Fibroblast of lung (primary cell): ENCODE data around the gene GABBR2. TPM values are rescaled to one million over a fixed set of nuclear protein-coding genes. Genes with fewer than 3 reads are reported as not detected.

ENCODE experiments used
- DNase-seq, 2 donors: peaks; one replicate each; pipeline versions ENCODE4 v3.0.0 to v3.0.0-alpha.2; 2010; ENCODE audit warnings: low read depth in 2 of 2
- H2AFZ ChIP-seq: 2 replicates; pipeline ENCODE4 v1.5.1; 2012; ENCODE audit warnings: low read length, control low read depth, inconsistent platforms
- H3K27ac ChIP-seq: 2 replicates; pipeline ENCODE4 v1.5.1; 2011; ENCODE audit warnings: low read length, control low read depth; ENCODE audit not compliant: insufficient read depth
- H3K27me3 ChIP-seq: 2 replicates; pipeline ENCODE4 v1.5.1; 2011; ENCODE audit warnings: mild to moderate bottlenecking, low read length; ENCODE audit not compliant: control insufficient read depth, insufficient read depth
- H3K36me3 ChIP-seq: 2 replicates; pipeline ENCODE4 v1.5.1; 2011; ENCODE audit warnings: low read length; ENCODE audit not compliant: control insufficient read depth, insufficient read depth
- H3K4me1 ChIP-seq: 2 replicates; pipeline ENCODE4 v1.5.1; 2011; ENCODE audit warnings: low read length; ENCODE audit not compliant: control insufficient read depth, insufficient read depth; ENCODE audit errors: extremely low read depth
- H3K4me2 ChIP-seq: 2 replicates; pipeline ENCODE4 v1.5.1; 2011; ENCODE audit warnings: low read length, control low read depth; ENCODE audit not compliant: insufficient read depth; ENCODE audit errors: extremely low read depth
- H3K4me3 ChIP-seq, 4 experiments: fragments of 200-600 bp in 1 of 4; sonication (generic) in 1 of 4; replicated peaks in 1 of 4; 2 replicates each; pipeline ENCODE4 v1.5.1; 2011 to 2016; ENCODE audit warnings: low read length in 4 of 4, low read depth in 3 of 4, mild to moderate bottlenecking in 3 of 4, control low read depth in 2 of 4, inconsistent platforms in 1 of 4, mixed read lengths in 1 of 4; ENCODE audit not compliant: insufficient read depth in 1 of 4; ENCODE audit errors: control extremely low read depth in 1 of 4
- H3K79me2 ChIP-seq: 2 replicates; pipeline ENCODE4 v1.5.1; 2012; ENCODE audit warnings: mild to moderate bottlenecking, low read length, inconsistent platforms; ENCODE audit not compliant: control insufficient read depth, insufficient read depth
- H3K9ac ChIP-seq: 2 replicates; pipeline ENCODE4 v1.5.1; 2011; ENCODE audit warnings: mild to moderate bottlenecking, low read length, control low read depth; ENCODE audit not compliant: insufficient read depth
- H3K9me3 ChIP-seq: 2 replicates; pipeline ENCODE4 v1.5.1; 2012; ENCODE audit warnings: low read depth, low read length; ENCODE audit not compliant: control insufficient read depth, insufficient read depth
- H4K20me1 ChIP-seq: 2 replicates; pipeline ENCODE4 v1.5.1; 2011; ENCODE audit warnings: low read length; ENCODE audit not compliant: control insufficient read depth, insufficient read depth; ENCODE audit errors: extremely low read depth
- EZH2 ChIP-seq: IDR thresholded peaks from 2 replicates; pipeline ENCODE4 v1.5.1; 2012; ENCODE audit warnings: low read length, control low read depth, mild to moderate bottlenecking; ENCODE audit errors: missing control alignments
- polyA plus RNA-seq, 2 donors: library from polyadenylated mRNA; depleted of rRNA in 1 of 2; stranded (reverse) in 1 of 2; unstranded in 1 of 2; fragments of >200 nt; gene quantifications; 2 replicates each; pipeline ENCODE4 v1.2.1, GENCODE V29; 2011 to 2012; ENCODE audit warnings: missing spikeins in 1 of 2
- total RNA-seq: library from RNA; depleted of rRNA; stranded (reverse); fragments of >200 nt; gene quantifications from 2 replicates; pipeline ENCODE4 v1.2.1, GENCODE V29; 2014
- TF ChIP-seq, protein P1 (sequence below), 2 donors: IDR thresholded peaks in 1 of 2; conservative IDR thresholded peaks in 1 of 2; 1 replicate in 1 of 2; 2 replicates in 1 of 2; pipeline ENCODE4 v1.5.1; 2011 to 2012; ENCODE audit warnings: low read length in 2 of 2, control low read depth in 1 of 2, inconsistent platforms in 1 of 2, low read depth in 1 of 2, mild to moderate bottlenecking in 1 of 2

GABBR2 gene
- total and polyA plus RNA-seq, 2 donors (not counting 1 experiment from before 2014, with no cell fraction given), result 0.32 to 0.33 TPM

DNA sequence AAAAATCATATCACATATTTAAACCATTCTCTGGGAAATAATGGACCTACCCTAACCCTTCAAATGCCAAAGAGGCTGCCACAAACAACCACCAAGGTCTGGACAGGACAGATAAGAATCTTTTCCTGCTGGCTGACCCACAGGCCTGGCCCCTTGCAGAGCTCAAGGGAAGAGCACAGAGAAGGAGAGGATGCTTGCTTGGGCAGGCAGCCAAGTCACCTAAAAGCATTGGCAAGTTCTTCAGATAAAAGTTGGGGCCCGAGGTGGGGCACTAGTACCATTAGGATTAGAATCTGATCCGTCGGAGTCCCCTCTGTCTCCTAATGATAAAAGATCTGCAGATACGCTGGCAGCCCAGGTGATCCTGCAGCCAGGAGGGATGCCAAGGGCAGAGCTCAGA is 176.6 kb downstream of the GABBR2 start:
- H3K79me2 ChIP-seq, result no peaks in the 10 kb centered on the region
- H3K36me3 ChIP-seq, result no peaks in the 10 kb centered on the region
- H3K4me2 ChIP-seq, result no peak overlapping the region
- DNase-seq, result no peak
- H3K27ac ChIP-seq, result no peak overlapping the region
- TF ChIP-seq, protein P1, sequence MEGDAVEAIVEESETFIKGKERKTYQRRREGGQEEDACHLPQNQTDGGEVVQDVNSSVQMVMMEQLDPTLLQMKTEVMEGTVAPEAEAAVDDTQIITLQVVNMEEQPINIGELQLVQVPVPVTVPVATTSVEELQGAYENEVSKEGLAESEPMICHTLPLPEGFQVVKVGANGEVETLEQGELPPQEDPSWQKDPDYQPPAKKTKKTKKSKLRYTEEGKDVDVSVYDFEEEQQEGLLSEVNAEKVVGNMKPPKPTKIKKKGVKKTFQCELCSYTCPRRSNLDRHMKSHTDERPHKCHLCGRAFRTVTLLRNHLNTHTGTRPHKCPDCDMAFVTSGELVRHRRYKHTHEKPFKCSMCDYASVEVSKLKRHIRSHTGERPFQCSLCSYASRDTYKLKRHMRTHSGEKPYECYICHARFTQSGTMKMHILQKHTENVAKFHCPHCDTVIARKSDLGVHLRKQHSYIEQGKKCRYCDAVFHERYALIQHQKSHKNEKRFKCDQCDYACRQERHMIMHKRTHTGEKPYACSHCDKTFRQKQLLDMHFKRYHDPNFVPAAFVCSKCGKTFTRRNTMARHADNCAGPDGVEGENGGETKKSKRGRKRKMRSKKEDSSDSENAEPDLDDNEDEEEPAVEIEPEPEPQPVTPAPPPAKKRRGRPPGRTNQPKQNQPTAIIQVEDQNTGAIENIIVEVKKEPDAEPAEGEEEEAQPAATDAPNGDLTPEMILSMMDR (conservative IDR thresholded peaks at IDR 0.05 in 1 of 2, IDR thresholded peaks at IDR 0.05 in 1 of 2; ENCODE audit: low read depth in 1 of 2, low read length in 2 of 2), result no peak
- TF ChIP-seq EZH2, result no peak
- no peak overlapping the region for H3K4me3 ChIP-seq
- no peaks in the 10 kb centered on the region for H4K20me1 ChIP-seq
- H3K4me1 ChIP-seq, result no peaks in the 10 kb centered on the region
- H3K27me3 ChIP-seq, result no peaks in the 10 kb centered on the region
- H3K9me3 ChIP-seq, result no peaks in the 10 kb centered on the region
- no peak overlapping the region for H3K9ac ChIP-seq
- H2AFZ ChIP-seq, result no peak overlapping the region

DNA sequence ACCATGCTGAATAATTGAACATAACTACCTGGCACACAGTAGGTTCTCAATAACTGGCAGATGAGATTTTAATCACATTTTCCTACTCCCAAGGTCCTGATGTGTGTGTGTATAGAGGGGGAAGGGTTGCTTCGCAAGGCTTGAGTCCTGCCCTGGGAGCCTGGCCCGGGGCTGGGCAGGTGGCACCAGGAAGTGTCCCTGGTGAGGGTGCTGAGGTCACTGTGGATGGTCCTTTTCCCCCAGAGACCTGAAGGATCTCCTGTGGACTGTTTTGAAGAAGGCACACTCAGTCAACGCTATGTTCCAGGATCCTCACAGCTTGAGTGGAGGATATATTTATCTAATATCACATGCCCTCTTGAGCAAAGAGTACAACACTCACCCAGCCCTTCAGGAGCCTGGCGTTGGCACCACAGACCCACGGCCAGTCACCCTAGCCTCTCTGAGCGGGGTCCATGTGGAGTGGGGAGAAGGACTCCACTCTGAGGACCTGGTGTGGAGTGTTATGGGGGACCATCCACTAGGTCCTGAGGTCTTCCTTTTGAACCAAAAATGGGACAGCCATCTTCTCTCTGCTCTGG is 177.8 kb downstream of the GABBR2 start:
- no peaks in the 10 kb centered on the region for H3K36me3 ChIP-seq
- no peak overlapping the region for H3K9ac ChIP-seq
- no peaks in the 10 kb centered on the region for H4K20me1 ChIP-seq
- no peak overlapping the region for H3K4me2 ChIP-seq
- H3K4me1 ChIP-seq, result no peaks in the 10 kb centered on the region
- no peak overlapping the region for H2AFZ ChIP-seq
- no peak for DNase-seq
- H3K9me3 ChIP-seq, result no peaks in the 10 kb centered on the region
- TF ChIP-seq, protein P1 (conservative IDR thresholded peaks at IDR 0.05 in 1 of 2, IDR thresholded peaks at IDR 0.05 in 1 of 2; ENCODE audit: low read depth in 1 of 2, low read length in 2 of 2), result no peak
- H3K4me3 ChIP-seq, result no peak overlapping the region
- H3K27me3 ChIP-seq, result no peaks in the 10 kb centered on the region
- no peaks in the 10 kb centered on the region for H3K79me2 ChIP-seq
- H3K27ac ChIP-seq, result no peak overlapping the region

DNA sequence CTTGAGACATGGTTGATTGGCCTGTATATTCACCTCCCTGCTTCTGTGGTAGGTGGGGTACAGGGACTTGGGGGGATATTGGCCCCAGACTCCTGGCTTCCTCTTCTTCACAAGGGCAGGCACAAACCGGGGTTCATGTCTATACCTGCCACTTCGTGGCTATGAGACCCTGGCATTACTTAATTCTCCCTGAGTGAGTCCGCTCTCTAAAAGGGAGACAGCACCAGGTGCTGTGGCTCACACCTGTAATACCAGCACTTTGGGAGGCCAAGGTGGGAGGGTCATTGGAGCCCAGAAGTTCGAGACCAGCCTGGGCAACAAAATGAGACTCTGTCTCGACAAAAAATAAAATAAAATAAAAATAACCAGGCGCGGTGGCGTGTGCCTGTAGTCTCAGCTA is 178.5 kb downstream of the GABBR2 start:
- Histone ChIP-seq H3K4me1 (no peaks in the 10 kb centered on the region), H4K20me1 (no peaks in the 10 kb centered on the region), H3K27ac (no peak overlapping the region), H3K9ac (no peak overlapping the region), H3K4me2 (no peak overlapping the region), H2AFZ (no peak overlapping the region), H3K4me3 (no peak overlapping the region), H3K36me3 (no peaks in the 10 kb centered on the region), H3K9me3 (no peaks in the 10 kb centered on the region), H3K27me3 (no peaks in the 10 kb centered on the region), H3K79me2 (no peaks in the 10 kb centered on the region)
- TF ChIP-seq, protein P1 (conservative IDR thresholded peaks at IDR 0.05 in 1 of 2, IDR thresholded peaks at IDR 0.05 in 1 of 2; ENCODE audit: low read depth in 1 of 2, low read length in 2 of 2), result no peak
- TF ChIP-seq EZH2, result no peak
- no peak for DNase-seq
